ENCODE results near the gene PLEKHH1.

GRCh38 chr14:67491285-67491684 is 41.8 kb upstream of the PLEKHH1 start:
- TF ChIP-seq CTCF (IDR thresholded peaks at IDR 0.05; ENCODE audit: insufficient read depth, low read depth, low read length), result no peak
- TF ChIP-seq EZH2 (IDR thresholded peaks at IDR 0.05; ENCODE audit: insufficient read depth, low read length), result no peak
